HG03175 (cell line): Measurements from ENCODE around the gene KREMEN1.

Experiments
- ATAC-seq: cut with Tn5 transposase; IDR thresholded peaks from one replicate; pipeline ENCODE4 v1.9.1; 2021; ENCODE audit warnings: mild to moderate bottlenecking, moderate library complexity; ENCODE audit not compliant: unreplicated experiment

The KREMEN1 gene

GRCh38 chr22:29126670-29127395 lies 54.0 kb downstream of the KREMEN1 start:
- no peak for ATAC-seq

DNA sequence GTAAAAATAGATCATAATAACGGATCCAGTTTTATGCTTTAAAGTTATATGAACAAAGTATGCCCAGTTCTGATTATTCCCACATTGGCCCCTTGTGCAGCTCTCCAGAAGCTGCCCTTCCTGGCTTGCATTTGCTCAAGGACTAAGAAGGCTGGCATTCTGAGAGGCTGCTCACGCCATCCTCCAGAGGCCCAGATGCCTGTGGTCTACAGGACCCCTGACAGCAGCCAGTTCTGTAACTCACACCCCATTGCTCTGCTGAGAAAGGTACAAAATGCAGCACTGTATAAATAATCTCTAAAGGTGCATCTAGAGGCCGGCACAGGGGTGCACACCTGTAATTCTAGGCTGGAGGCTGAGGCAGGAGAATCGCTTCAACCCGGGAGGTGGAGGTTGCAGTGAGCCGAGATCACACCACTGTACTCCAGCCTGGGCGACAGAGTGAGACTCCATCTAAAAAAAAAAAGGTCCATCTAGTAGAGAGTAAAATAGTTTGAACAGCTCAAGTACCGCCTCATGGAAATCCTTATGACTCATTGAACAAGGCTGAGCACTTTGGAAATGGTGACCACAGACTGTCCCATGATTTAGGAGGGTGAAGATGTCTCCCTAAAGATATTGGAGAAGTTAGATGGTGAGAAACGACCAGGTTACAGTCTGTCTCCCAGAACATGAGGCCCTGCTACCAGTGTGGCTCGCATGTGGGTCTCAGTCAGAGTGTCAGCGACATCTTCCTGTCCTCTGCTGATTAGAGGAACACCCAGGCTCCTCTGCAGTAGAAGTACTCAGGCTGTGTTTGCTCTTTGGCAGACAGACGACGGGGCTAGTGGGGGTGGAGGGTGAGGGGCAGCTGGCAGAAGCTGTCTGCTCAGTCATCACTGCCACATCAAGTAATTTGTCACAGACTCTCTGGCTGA lies 56.3 kb downstream of the KREMEN1 start:
- no peak for ATAC-seq

DNA sequence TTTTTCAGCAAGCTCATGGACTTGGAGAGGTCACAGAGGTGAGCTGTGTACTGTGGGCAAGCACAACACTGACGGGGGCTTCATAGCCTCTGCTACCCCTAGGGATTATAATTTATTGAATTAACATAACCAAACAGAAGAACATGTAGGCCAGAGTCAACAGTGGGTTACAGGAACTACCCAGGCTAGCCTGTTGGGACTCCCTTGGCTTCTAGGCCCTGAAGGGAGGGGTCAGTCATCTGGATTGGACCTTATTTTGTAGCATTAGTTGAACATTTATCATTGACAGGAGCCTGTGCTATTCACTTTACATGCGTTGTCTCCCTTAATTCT lies 56.9 kb downstream of the KREMEN1 start:
- ATAC-seq: no peak

GRCh38 chr22:29130476-29130875 lies 57.6 kb downstream of the KREMEN1 start:
- ATAC-seq: no peak

- ATAC-seq: no peak
These were observed 60.8 kb downstream of the KREMEN1 start for GRCh38 chr22:29133603-29134133.

- ATAC-seq: no peak
These were observed 61.6 kb downstream of the KREMEN1 start for GRCh38 chr22:29134448-29134847.

DNA sequence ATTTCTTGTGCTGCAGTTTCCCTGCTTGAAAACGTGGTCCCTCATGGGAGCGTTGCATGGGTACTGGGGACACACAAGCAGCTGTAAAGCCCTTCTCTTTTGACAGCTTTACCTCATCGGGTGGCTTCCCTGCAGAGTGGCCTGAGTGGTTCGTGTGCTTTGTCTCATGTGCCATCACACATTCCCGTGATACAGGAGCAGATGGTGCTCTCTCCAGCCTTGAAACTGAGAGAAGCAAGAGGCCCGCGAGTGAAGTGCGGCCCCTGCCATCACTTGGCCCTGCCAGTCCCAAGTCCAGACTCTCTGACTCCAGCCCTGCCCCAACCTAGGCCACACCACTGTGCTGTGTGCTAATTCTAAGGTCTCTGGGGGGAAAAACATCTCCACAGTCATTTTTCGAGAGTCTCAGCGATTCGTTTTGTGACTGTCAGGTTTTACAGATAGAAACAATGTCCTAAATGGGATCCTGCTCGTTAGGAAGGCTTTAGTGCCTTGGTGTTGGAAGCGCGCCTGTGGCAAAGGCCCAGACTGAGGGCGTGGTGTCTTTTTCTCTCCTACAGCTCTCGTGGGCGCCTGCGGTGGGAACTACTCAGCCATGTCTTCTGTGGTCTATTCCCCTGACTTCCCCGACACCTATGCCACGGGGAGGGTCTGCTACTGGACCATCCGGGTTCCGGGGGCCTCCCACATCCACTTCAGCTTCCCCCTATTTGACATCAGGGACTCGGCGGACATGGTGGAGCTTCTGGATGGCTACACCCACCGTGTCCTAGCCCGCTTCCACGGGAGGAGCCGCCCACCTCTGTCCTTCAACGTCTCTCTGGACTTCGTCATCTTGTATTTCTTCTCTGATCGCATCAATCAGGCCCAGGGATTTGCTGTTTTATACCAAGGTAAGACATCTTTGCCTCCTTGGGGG lies 64.2 kb downstream of the KREMEN1 start:
- no peak for ATAC-seq

DNA sequence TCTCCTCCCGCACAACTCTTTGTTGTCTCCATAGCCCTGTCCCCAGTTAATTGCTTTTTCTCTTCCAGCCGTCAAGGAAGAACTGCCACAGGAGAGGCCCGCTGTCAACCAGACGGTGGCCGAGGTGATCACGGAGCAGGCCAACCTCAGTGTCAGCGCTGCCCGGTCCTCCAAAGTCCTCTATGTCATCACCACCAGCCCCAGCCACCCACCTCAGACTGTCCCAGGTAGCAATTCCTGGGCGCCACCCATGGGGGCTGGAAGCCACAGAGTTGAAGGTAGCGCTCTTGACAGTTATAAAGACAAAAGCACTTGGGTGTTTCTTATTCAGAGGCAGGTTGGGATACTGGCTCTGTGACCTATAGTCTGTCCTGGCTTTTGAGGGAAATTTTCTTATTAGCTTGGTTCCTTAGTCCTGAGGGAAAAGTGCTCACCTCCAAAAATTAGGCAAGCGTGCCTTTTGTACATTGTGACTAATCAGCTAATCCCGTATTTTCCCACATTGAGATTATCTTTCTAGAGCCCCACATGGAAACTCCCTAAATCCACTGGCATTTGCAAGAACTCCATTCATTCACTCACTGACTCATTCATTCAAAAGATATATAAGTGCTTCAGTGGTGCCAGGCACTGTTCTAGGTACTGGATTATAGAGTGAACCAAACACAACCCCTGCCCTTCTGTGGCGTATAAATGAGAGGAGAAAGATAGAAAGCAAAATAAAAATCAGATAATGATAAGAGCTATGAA lies 65.9 kb downstream of the KREMEN1 start:
- no peak for ATAC-seq

DNA sequence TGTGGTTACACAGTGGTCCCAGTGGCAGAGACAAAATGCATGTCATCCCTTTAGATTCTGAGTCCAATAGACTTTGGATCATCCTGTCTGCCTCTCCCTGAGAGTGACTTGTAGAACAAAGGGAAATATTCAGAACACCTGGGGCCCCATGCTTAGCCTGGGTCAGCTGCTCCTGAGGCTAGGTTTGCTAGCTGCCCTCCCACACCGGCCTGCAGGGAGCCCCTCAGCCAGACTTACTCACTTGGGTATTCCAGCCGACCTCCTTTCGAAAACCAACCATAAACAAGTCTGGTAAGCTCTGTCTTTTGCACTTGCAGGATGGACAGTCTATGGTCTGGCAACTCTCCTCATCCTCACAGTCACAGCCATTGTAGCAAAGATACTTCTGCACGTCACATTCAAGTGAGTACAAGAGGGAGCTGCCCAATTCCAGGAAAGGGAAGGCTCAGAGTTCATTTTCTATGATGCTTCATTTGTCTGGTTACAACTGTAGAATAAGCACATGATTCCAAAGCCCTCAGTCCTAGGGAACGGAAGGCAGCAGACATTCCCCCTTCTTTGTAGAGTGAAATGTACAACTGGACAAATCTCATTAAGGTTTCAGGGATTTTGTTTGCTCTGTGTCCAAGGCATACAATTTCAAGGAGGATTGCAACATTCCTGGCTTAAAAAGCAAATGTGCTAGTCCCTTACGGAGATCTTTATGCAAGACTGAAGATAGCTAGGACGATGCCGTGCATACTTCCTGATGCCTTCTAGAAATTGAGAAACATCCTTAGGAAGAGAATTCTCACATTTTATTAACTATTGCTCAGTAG lies 67.3 kb downstream of the KREMEN1 start:
- no peak for ATAC-seq

DNA sequence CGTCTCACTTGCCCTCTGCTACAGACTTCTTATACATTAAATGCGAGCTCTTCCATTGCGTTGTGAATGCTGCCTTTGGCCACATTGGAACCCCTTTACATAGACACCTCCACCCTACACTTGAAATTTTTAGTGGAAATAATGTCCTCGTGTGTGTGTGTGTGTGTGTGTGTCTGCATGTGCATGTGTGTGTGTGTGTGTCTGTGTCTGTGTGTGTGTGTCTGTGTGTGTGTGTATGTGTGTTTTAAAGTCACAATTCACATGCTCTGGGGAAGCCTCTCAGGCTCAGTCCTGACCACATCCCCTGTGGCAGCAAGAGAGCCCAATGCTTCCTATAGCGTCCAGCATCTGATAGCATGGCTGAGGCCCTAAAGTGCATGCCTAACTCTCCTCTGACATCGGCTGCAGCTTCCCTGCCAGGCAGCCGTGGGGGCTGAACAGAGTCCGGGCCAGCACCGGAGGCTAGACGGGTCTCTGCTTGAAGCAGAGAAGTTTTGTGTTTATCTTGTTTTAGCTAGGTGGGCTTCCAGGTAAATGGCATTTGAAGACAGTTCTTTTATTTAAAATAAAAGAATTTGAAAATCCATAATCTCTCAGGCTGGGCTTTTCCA lies 68.3 kb downstream of the KREMEN1 start:
- ATAC-seq: no peak

GRCh38 chr22:29142116-29142515 lies 69.3 kb downstream of the KREMEN1 start:
- ATAC-seq: no peak

- ATAC-seq: no peak
These were observed 71.3 kb downstream of the KREMEN1 start for GRCh38 chr22:29143941-29144785.

GRCh38 chr22:29144786-29145160 lies 71.9 kb downstream of the KREMEN1 start:
- no peak for ATAC-seq

- no peak for ATAC-seq
These were observed 72.7 kb downstream of the KREMEN1 start for GRCh38 chr22:29145321-29146072.

GRCh38 chr22:29146091-29146560 lies 73.3 kb downstream of the KREMEN1 start:
- no peak for ATAC-seq

DNA sequence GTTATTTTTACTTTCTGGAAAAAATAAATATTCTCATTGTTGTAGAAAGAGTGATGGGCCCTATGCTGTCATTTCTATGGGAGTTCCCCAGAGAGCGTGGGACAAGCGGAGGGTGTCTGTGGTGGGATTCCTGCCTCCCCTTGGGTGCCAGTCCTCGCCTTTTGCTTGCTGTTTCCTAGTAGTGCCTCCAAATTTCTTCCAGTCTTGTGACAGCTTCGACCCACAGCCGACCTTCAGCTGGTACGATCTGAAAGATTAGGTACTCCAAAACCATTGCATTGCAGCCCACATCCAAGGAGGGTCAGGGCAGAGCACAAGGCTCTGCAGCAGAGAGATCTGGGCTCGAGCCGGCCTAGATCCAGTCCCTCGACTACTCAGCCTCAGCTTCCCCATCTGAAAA lies 73.9 kb downstream of the KREMEN1 start:
- no peak for ATAC-seq

- ATAC-seq: no peak
These were observed 74.6 kb downstream of the KREMEN1 start for GRCh38 chr22:29147331-29147899.
